ENCODE measurements around the gene SPATA31E1.

- TF ChIP-seq FOXK2 (IDR thresholded peaks at IDR 0.05) (no peak), FOXM1 (IDR thresholded peaks at IDR 0.05; ENCODE audit: borderline replicate concordance) (no peak), L3MBTL2 (conservative IDR thresholded peaks at IDR 0.05) (no peak), BHLHE40 (IDR thresholded peaks at IDR 0.05; ENCODE audit: borderline replicate concordance) (no peak), FOXA1 (IDR thresholded peaks at IDR 0.05) (no peak), TARDBP (IDR thresholded peaks at IDR 0.05) (no peak), SUZ12 (IDR thresholded peaks at IDR 0.05) (no peak)
Observed at GRCh38 chr9:87854580-87854955, 28.1 kb upstream of the SPATA31E1 start.
